Panc1 (cell line): Measurements from ENCODE around the gene MEGF6. TPM values are rescaled to one million over a fixed set of nuclear protein-coding genes. Genes with fewer than 3 reads are reported as not detected.

Experiments
- ATAC-seq: fragments of 200-7000 bp; cut with Tn5 transposase; 2 replicates; pipeline ENCODE4 v1.9.1; 2020; ENCODE audit warnings: mild to moderate bottlenecking, moderate library complexity
- BruUV-seq: library from RNA; stranded (reverse); fragments of 400-500 nt; replicated peaks from 2 replicates; lab custom pipeline; 2021; lab: Mats Ljungman, UMichigan
- CTCF ChIA-PET: fragments of 300-600 bp; sonication (Branson Sonifier 250); formaldehyde crosslinking; loops from one replicate; lab custom pipeline; 2022; ENCODE audit warnings: antibody characterized with exemption; lab: Charles Lee
- POLR2A ChIA-PET: fragments of 300-600 bp; sonication (Branson Sonifier 250); formaldehyde crosslinking; loops from one replicate; lab custom pipeline; 2022; ENCODE audit warnings: antibody characterized with exemption; lab: Charles Lee
- DNase-seq: peaks from one replicate; pipeline ENCODE4 v3.0.0-alpha.2; 2010; ENCODE audit warnings: low read depth, low spot score
- H3K27ac ChIP-seq: 2 replicates; pipeline ENCODE4 v1.5.1; 2011; ENCODE audit warnings: mild to moderate bottlenecking, low read length, inconsistent platforms
- H3K27me3 ChIP-seq: fragments of 200-500 bp; sonication (Bioruptor generic); 2 replicates; pipeline ENCODE4 v1.6.0; 2014; ENCODE audit warnings: low read length, inconsistent platforms; ENCODE audit not compliant: control insufficient read depth, insufficient read depth
- H3K36me3 ChIP-seq: fragments of 200-500 bp; sonication (Bioruptor generic); 2 replicates; pipeline ENCODE4 v1.5.1; 2014; ENCODE audit warnings: inconsistent platforms, mild to moderate bottlenecking, low read length, moderate library complexity; ENCODE audit not compliant: control insufficient read depth, insufficient read depth
- H3K4me1 ChIP-seq: 2 replicates; pipeline ENCODE4 v1.5.1; 2011; ENCODE audit warnings: inconsistent platforms, mild to moderate bottlenecking, low read length, moderate library complexity; ENCODE audit not compliant: control insufficient read depth, insufficient read depth
- H3K4me3 ChIP-seq, 2 experiments: 2 replicates each; pipeline ENCODE4 v1.5.1; 2011 to 2012; ENCODE audit warnings: low read depth in 2 of 2, low read length in 2 of 2, mild to moderate bottlenecking in 2 of 2, inconsistent platforms in 1 of 2, moderate library complexity in 1 of 2
- H3K9me3 ChIP-seq: fragments of 200-500 bp; sonication (Bioruptor generic); 2 replicates; pipeline ENCODE4 v1.5.1; 2014; ENCODE audit warnings: low read depth, mild to moderate bottlenecking, inconsistent platforms, low read length, moderate library complexity; ENCODE audit not compliant: control insufficient read depth, insufficient read depth
- CTCF ChIP-seq: fragments of 450-650 bp; IDR thresholded peaks from 2 replicates; pipeline ENCODE4 v1.5.1; 2017; ENCODE audit warnings: mild to moderate bottlenecking
- POLR2AphosphoS5 ChIP-seq: IDR thresholded peaks from 2 replicates; pipeline ENCODE4 v1.6.1; 2012; ENCODE audit warnings: mild to moderate bottlenecking, low read depth, low read length, moderate library complexity
- REST ChIP-seq, 2 experiments: IDR thresholded peaks; 2 replicates each; pipeline ENCODE4 v1.6.1; 2011 to 2012; ENCODE audit warnings: low read depth in 2 of 2, control low read depth in 1 of 2, low read length in 1 of 2, mild to moderate bottlenecking in 1 of 2, moderate library complexity in 1 of 2; ENCODE audit not compliant: insufficient read depth in 1 of 2
- SIN3A ChIP-seq: IDR thresholded peaks from 2 replicates; pipeline ENCODE4 v1.6.1; 2012; ENCODE audit warnings: low read depth, mild to moderate bottlenecking, low read length, moderate library complexity, borderline replicate concordance; ENCODE audit not compliant: insufficient read depth
- TCF7L2 ChIP-seq: IDR thresholded peaks from 2 replicates; pipeline ENCODE4 v1.6.1; 2011; ENCODE audit warnings: mild to moderate bottlenecking, low read depth, low read length, inconsistent platforms
- in situ Hi-C: cut with HindIII; loops from 2 replicates; pipeline ENCODE4 v1.10.0; 2016; ENCODE audit warnings: low sequenced_read_pairs, low pct_unique_long_range_greater_than_20kb
- intact Hi-C: fragments of 100-400 bp; cut with micrococcal nuclease; formaldehyde crosslinking; loops from one replicate; pipeline ENCODE4 v1.10.0; 2022; ENCODE audit not compliant: unreplicated experiment
- total RNA-seq: library from RNA; stranded (reverse); gene quantifications from one replicate; pipeline ENCODE4 v1.2.1, GENCODE V29; 2021; ENCODE audit not compliant: unreplicated experiment

Gene MEGF6
- total RNA-seq, 1 experiment from 2014 or later, result 32.6 TPM

GRCh38 chr1:3506041-3506440 is 105.3 kb downstream of the MEGF6 start:
- BruUV-seq, result no TSS peak
- in situ Hi-C loops (no loop called here), intact Hi-C loops (no loop called here)
- H3K4me3 ChIP-seq, result no peak overlapping the region
- POLR2A ChIA-PET, result no interaction called here
- DNase-seq (no peak), ATAC-seq (no peak)
- H3K9me3 ChIP-seq, result no peaks in the 10 kb centered on the region
- TF ChIP-seq POLR2AphosphoS5, result no peak
- no peak for TF ChIP-seq CTCF
- TF ChIP-seq TCF7L2, result no peak
- no peaks in the 10 kb centered on the region for H3K36me3 ChIP-seq
- H3K27me3 ChIP-seq, result no peaks in the 10 kb centered on the region
- H3K27ac ChIP-seq, result no peak overlapping the region
- CTCF ChIA-PET, result interaction anchor here (0.6 kb wide), 1 partner anchor 15 kb away, joined by 3 read pairs; no protein-coding TSS in a partner anchor
- peaks cover 27% of the 10 kb centered on the region for H3K4me1 ChIP-seq

- Histone ChIP-seq H3K9me3 (no peaks in the 10 kb centered on the region), H3K4me1 (peaks cover 27% of the 10 kb centered on the region), H3K4me3 (no peak overlapping the region), H3K36me3 (no peaks in the 10 kb centered on the region), H3K27ac (no peak overlapping the region), H3K27me3 (no peaks in the 10 kb centered on the region)
- no TSS peak for BruUV-seq
- in situ Hi-C loops, result no loop called here
- no peak for ATAC-seq
- ChIA-PET POLR2A (no interaction called here), CTCF (interaction anchor here (0.6 kb wide), 1 partner anchor 14 kb away, joined by 3 read pairs; no protein-coding TSS in a partner anchor)
- TF ChIP-seq POLR2AphosphoS5 (no peak), REST (IDR thresholded peaks at IDR 0.05; ENCODE audit: insufficient read depth in 1 of 2, low read depth in 2 of 2, low read length in 1 of 2) (no peak), SIN3A (no peak), TCF7L2 (no peak), CTCF (no peak)
- intact Hi-C loops, result no loop called here
- DNase-seq, result no peak
Observed at GRCh38 chr1:3505161-3505560, 106.1 kb downstream of the MEGF6 start.
